ENCODE measurements around the gene MCM7. TPM values are rescaled to one million over a fixed set of nuclear protein-coding genes. Genes with fewer than 3 reads are reported as not detected.

Gene MCM7
- total RNA-seq, 2 experiments from 2014 or later: 54.5 to 56.0 TPM

DNA sequence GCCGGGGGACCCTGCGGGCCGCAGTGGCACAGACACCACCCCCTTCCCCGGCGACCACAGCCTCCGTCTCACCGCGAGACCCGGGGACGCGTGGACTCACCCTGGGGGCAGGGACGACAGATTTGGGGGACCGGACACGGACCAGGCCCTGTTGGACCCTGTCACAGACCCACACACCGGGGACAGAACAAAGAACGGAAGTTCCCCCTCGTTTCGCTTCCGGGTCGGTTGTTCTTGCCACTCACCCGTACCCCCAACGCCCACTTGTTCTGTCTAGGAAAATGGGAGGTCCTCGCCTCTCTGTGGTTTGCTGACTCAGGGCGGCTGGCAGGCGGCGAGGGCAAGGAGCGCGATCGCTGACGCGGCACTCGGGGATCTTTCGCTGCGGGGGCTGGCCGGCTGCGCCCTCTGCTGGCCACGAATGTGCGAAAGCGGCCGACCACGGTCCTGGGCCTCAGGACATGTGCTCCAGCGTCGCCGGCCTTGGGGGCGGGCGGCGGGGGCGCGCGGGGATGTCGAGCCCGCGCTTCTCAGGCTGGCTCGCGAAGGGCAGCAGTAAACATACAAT, 19.6 kb downstream of the MCM7 start, which contains the start of gene ZNF3:
Gene ZNF3, minus strand, starts transcription at position 189 of the 568 bp plus-strand sequence. CDS start 4,366 bp downstream, outside the sequence.
- Histone ChIP-seq H3K36me3 (ENCODE audit: insufficient read depth, low read length) (peaks cover 24% of the 10 kb centered on the region), H3K4me1 (ENCODE audit: insufficient read depth, low read length) (peaks cover 36% of the 10 kb centered on the region), H3K27me3 (ENCODE audit: control insufficient read depth in 1 of 2, insufficient read depth in 2 of 2, low read length in 2 of 2) (no peaks in the 10 kb centered on the region), H3K27ac (ENCODE audit: low read depth in 1 of 2, low read length in 2 of 2) (peak within 1 kb of the TSS; percentile 75 to 80), H3K9me3 (ENCODE audit: control insufficient read depth in 1 of 2, insufficient read depth in 1 of 2, low read length in 2 of 2) (no peaks in the 10 kb centered on the region), H3K4me3 (ENCODE audit: low read length) (peak within 1 kb of the TSS; percentile 84)
- ChIA-PET POLR2A (interaction anchor here (1.0 to 2.5 kb wide), 7 partner anchors 10 to 162 kb away, joined by 3 to 9 read pairs (median 5); partner anchors contain the start of genes MBLAC1, MCM7, TRIM4 and ZSCAN21), CTCF (interaction anchor here (0.8 to 3.1 kb wide), 6 partner anchors 8 to 136 kb away, joined by 3 to 14 read pairs (median 4); partner anchors contain the start of genes AP4M1, MCM7 and ZKSCAN1)
- H3K36me3 Mint-ChIP-seq (ENCODE audit: low read depth): peaks cover 41% of the 10 kb centered on the region
- peak within 1 kb of the TSS; percentile 83 for H3K27ac Mint-ChIP-seq
- peak within 1 kb of the TSS; percentile 90 for H3K4me3 Mint-ChIP-seq
- peak; percentile 85 for ATAC-seq (ENCODE audit: poor library complexity)
- TF ChIP-seq, protein P1, sequence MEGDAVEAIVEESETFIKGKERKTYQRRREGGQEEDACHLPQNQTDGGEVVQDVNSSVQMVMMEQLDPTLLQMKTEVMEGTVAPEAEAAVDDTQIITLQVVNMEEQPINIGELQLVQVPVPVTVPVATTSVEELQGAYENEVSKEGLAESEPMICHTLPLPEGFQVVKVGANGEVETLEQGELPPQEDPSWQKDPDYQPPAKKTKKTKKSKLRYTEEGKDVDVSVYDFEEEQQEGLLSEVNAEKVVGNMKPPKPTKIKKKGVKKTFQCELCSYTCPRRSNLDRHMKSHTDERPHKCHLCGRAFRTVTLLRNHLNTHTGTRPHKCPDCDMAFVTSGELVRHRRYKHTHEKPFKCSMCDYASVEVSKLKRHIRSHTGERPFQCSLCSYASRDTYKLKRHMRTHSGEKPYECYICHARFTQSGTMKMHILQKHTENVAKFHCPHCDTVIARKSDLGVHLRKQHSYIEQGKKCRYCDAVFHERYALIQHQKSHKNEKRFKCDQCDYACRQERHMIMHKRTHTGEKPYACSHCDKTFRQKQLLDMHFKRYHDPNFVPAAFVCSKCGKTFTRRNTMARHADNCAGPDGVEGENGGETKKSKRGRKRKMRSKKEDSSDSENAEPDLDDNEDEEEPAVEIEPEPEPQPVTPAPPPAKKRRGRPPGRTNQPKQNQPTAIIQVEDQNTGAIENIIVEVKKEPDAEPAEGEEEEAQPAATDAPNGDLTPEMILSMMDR (IDR thresholded peaks at IDR 0.05): peak; percentile 96
- peak; percentile 92 to 99 (median 96) for DNase-seq
- H3K9me3 Mint-ChIP-seq: no peaks in the 10 kb centered on the region
- intact Hi-C loops (cut with DNase I, micrococcal nuclease): loop anchor here (1.0 to 10.0 kb wide), 14 partner anchors 17 to 937 kb away; partner anchors contain the start of genes ZKSCAN1 (in 2 of the 2), ZSCAN21 (in 2 of the 2), AP4M1 (in 1 of the 2) and CNPY4 (in 1 of the 2)
- peaks cover 39% of the 10 kb centered on the region for H3K4me1 Mint-ChIP-seq (ENCODE audit: low read depth)
- no peaks in the 10 kb centered on the region for H3K27me3 Mint-ChIP-seq

DNA sequence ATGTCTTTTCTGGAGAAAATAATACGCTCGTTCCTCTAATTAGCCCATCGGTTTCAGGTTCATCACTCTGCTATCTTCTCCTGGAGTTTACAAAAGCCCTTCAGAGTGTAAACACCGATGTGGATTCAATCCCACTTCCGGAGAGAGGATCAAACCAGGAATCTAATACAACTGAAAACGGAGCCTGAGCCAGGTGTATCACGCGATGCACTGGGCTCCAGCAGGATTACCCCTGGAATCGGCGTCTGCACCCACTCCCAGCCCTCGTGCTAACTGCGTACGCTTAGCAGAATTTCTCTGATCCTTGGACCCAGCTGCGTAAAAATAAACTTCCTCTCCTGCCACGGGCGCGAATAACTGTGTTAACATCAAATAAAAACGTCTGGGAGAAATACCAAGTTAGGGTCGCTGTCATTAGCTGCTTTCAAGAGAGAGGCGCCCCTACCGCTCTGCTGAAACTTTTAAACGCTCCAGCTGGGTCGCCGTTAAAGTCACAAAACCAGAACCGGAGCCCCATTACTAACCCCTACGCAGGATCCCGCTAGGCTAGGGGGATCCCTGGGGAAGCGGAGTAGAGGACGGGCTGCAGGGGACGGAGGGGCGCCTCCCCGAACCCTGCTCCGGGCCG, 20.2 kb downstream of the MCM7 start:
- Mint-ChIP-seq H3K9me3 (no peaks in the 10 kb centered on the region), H3K4me1 (ENCODE audit: low read depth) (peaks cover 39% of the 10 kb centered on the region), H3K4me3 (peak overlapping the region; percentile 87), H3K27ac (peak overlapping the region; percentile 83), H3K27me3 (no peaks in the 10 kb centered on the region), H3K36me3 (ENCODE audit: low read depth) (peaks cover 47% of the 10 kb centered on the region)
- TF ChIP-seq, protein P1 (IDR thresholded peaks at IDR 0.05): no peak
- POLR2A ChIA-PET: interaction anchor here (1.2 to 2.5 kb wide), 4 partner anchors 9 to 161 kb away, joined by 3 to 6 read pairs (median 5); partner anchors contain the start of genes MCM7, TRIM4 and ZSCAN21
- Histone ChIP-seq H3K27ac (ENCODE audit: low read depth in 1 of 2, low read length in 2 of 2) (peak overlapping the region; percentile 75 to 80), H3K27me3 (ENCODE audit: control insufficient read depth in 1 of 2, insufficient read depth in 2 of 2, low read length in 2 of 2) (no peaks in the 10 kb centered on the region), H3K4me1 (ENCODE audit: insufficient read depth, low read length) (peaks cover 36% of the 10 kb centered on the region), H3K4me3 (ENCODE audit: low read length) (peak overlapping the region; percentile 84), H3K9me3 (ENCODE audit: control insufficient read depth in 1 of 2, insufficient read depth in 1 of 2, low read length in 2 of 2) (no peaks in the 10 kb centered on the region), H3K36me3 (ENCODE audit: insufficient read depth, low read length) (peaks cover 29% of the 10 kb centered on the region)
- ATAC-seq (ENCODE audit: poor library complexity): peak; percentile 7
- intact Hi-C loops (cut with DNase I, micrococcal nuclease): loop anchor here (1.0 to 10.0 kb wide), 13 partner anchors 20 to 936 kb away; partner anchors contain the start of genes ZKSCAN1 (in 2 of the 2), ZSCAN21 (in 2 of the 2), AP4M1 (in 1 of the 2) and CNPY4 (in 1 of the 2)
- CTCF ChIA-PET: interaction anchor here (0.8 to 1.5 kb wide), 3 partner anchors 9 to 137 kb away, joined by 3 to 4 read pairs (median 3); partner anchors contain the start of gene ZKSCAN1
- DNase-seq: no peak

DNA sequence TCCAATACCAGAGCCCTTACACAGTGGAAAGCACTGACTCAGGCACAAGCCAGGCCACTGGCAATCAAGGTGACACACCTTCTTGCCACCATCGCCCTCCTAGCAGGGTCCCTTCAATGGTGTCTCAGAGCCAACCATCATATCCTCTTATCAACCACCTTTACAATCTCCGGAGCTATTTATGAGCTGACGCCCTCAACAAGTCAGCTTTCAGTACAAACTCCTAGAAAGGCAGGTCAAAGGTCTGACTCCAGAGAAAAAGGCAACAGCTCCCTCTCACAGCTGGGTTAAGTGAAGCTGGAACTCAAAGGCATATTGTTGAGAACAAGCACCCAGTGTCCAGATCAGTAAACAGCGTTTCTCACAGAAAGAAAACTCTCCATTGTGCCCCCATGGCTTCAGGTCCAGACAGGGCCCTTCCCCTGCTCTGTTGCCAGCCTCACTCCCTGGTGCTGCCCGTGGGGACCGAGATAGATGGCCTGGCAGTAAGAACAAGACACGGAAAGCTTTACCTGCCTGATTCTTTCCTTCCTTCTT, 22.1 kb downstream of the MCM7 start:
- peak overlapping the region; percentile 52 for H3K4me3 Mint-ChIP-seq
- intact Hi-C loops (cut with DNase I, micrococcal nuclease): no loop called here
- H3K27ac ChIP-seq (ENCODE audit: low read depth in 1 of 2, low read length in 2 of 2): no peak overlapping the region
- no peaks in the 10 kb centered on the region for H3K27me3 ChIP-seq (ENCODE audit: control insufficient read depth in 1 of 2, insufficient read depth in 2 of 2, low read length in 2 of 2)
- TF ChIP-seq, protein P1 (IDR thresholded peaks at IDR 0.05): no peak
- DNase-seq (no peak), ATAC-seq (ENCODE audit: poor library complexity) (no peak)
- peaks cover 48% of the 10 kb centered on the region for H3K36me3 ChIP-seq (ENCODE audit: insufficient read depth, low read length)
- H3K4me1 ChIP-seq (ENCODE audit: insufficient read depth, low read length): peaks cover 36% of the 10 kb centered on the region
- no peaks in the 10 kb centered on the region for H3K27me3 Mint-ChIP-seq
- ChIA-PET POLR2A (interaction anchor here (0.6 kb wide), 1 partner anchor 146 kb away, joined by 3 read pairs; no protein-coding TSS in a partner anchor), CTCF (no interaction called here)
- H3K4me1 Mint-ChIP-seq (ENCODE audit: low read depth): peaks cover 39% of the 10 kb centered on the region
- no peaks in the 10 kb centered on the region for H3K9me3 ChIP-seq (ENCODE audit: control insufficient read depth in 1 of 2, insufficient read depth in 1 of 2, low read length in 2 of 2)
- H3K27ac Mint-ChIP-seq: peak overlapping the region; percentile 53
- H3K36me3 Mint-ChIP-seq (ENCODE audit: low read depth): peaks cover 66% of the 10 kb centered on the region
- no peak overlapping the region for H3K4me3 ChIP-seq (ENCODE audit: low read length)
- no peaks in the 10 kb centered on the region for H3K9me3 Mint-ChIP-seq

Measured in CD4-positive, alpha-beta T cell (primary cell).